Adipocyte (in vitro differentiated cells): Measurements from ENCODE around the gene TGM1.

Experiments used
- DNase-seq: peaks from one replicate; pipeline ENCODE4 v3.0.0-alpha.2; 2015; ENCODE audit warnings: low read depth
- H3K27me3 ChIP-seq: replicated peaks from 2 replicates; pipeline ENCODE4 v1.7.0; 2013; ENCODE audit warnings: mild to moderate bottlenecking, low read length, moderate library complexity; ENCODE audit not compliant: control insufficient read depth, insufficient read depth
- H3K36me3 ChIP-seq: 2 replicates; pipeline ENCODE4 v1.7.0; 2013; ENCODE audit warnings: low read length, mild to moderate bottlenecking, moderate library complexity; ENCODE audit not compliant: control insufficient read depth, insufficient read depth, severe bottlenecking
- H3K4me1 ChIP-seq: 2 replicates; pipeline ENCODE4 v1.7.0; 2013; ENCODE audit warnings: mild to moderate bottlenecking, low read length, moderate library complexity; ENCODE audit not compliant: control insufficient read depth, insufficient read depth
- H3K4me3 ChIP-seq: 2 replicates; pipeline ENCODE4 v1.7.0; 2013; ENCODE audit warnings: mild to moderate bottlenecking, low read length, moderate library complexity
- H3K9ac ChIP-seq: 2 replicates; pipeline ENCODE4 v1.7.0; 2013; ENCODE audit warnings: mild to moderate bottlenecking, low read length, moderate library complexity
- H3K9me3 ChIP-seq: 2 replicates; pipeline ENCODE4 v1.7.0; 2013; ENCODE audit warnings: mild to moderate bottlenecking, low read length, moderate library complexity; ENCODE audit not compliant: control insufficient read depth

The TGM1 gene

GRCh38 chr14:24277606-24278321 is 14.8 kb upstream of the TGM1 start:
- peaks cover 50% of the 10 kb centered on the region for H3K4me1 ChIP-seq
- no peaks in the 10 kb centered on the region for H3K36me3 ChIP-seq
- no peak for DNase-seq
- no peak overlapping the region for H3K4me3 ChIP-seq
- H3K9ac ChIP-seq, result peak overlapping the region; percentile 39
- no peaks in the 10 kb centered on the region for H3K27me3 ChIP-seq
- no peaks in the 10 kb centered on the region for H3K9me3 ChIP-seq

DNA sequence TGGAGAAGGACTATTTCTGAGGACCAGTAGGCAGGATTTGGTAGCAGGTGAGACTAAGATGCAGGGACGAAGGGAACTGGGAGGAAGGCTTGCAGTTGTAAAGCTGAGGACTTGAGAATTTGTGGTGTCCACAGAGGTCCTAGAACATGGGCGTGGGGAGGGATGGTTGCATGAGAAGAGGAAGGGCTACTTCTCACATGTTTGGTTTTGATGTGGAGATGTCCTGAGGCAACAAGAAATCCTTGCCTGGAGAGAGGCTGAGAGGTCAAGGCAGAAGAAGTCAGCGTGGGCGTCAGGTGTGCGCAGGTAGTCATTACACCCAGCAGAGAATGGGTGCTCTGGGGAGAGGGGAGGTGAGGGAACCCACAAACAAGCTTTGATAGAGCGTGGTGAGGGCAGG is 14.1 kb upstream of the TGM1 start:
- Histone ChIP-seq H3K27me3 (no peaks in the 10 kb centered on the region), H3K9ac (peak overlapping the region; percentile 39), H3K4me3 (no peak overlapping the region), H3K4me1 (peaks cover 50% of the 10 kb centered on the region), H3K9me3 (no peaks in the 10 kb centered on the region), H3K36me3 (no peaks in the 10 kb centered on the region)
- no peak for DNase-seq

DNA sequence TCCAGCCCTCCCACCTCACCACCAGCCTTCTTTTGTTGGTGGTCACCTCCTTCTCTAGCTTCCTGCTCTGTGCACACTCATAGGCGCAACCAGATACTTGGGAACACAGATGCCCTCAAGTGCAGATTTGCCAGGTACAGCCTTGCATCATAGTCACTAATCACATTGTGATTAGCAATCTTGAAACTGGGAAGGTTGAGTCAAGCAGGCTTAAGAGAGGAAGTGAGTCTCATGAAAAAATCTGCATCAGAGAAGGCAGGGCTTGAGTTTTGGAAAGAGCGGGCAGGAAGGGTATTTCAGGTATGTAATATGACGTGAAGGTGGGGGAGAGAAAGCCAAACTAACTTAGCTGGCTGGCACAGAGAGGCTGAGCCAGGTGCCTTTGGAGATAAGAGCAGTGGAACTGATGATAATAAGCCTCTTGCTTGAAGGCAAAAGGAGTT is 11.1 kb upstream of the TGM1 start:
- Histone ChIP-seq H3K27me3 (no peaks in the 10 kb centered on the region), H3K4me1 (peaks cover 40% of the 10 kb centered on the region), H3K36me3 (peaks cover 7% of the 10 kb centered on the region), H3K4me3 (no peak overlapping the region), H3K9ac (no peak overlapping the region), H3K9me3 (no peaks in the 10 kb centered on the region)
- no peak for DNase-seq

DNA sequence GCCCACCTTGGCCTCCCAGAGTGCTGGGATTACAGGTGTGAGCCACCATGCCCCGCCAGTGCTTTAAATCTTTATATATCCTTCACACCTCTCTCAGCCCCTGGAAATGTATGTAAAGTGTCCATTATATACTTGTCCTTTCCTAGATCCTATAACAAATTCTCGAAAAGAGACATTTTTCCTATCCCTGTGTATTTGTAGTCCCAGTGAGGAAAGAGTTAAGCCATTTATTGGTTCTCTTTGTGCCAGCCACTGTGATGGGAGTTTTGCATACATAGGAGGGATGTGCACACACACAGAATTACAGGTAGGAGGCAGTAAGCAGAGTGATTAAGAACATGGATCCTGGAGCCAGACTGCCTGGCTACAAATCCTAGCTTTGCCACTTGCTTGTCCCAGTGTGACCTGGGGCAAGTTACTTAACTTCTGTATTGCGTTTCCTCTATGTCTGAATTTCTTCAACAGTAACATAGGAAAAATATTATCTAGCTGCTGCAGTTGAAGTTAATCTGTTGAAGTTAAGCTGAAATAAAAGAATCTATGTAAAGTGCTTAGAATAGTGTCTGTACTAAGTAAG is 10.5 kb upstream of the TGM1 start:
- H3K36me3 ChIP-seq, result peaks cover 12% of the 10 kb centered on the region
- peaks cover 36% of the 10 kb centered on the region for H3K4me1 ChIP-seq
- no peaks in the 10 kb centered on the region for H3K27me3 ChIP-seq
- no peaks in the 10 kb centered on the region for H3K9me3 ChIP-seq
- no peak overlapping the region for H3K9ac ChIP-seq
- no peak for DNase-seq
- H3K4me3 ChIP-seq, result no peak overlapping the region

DNA sequence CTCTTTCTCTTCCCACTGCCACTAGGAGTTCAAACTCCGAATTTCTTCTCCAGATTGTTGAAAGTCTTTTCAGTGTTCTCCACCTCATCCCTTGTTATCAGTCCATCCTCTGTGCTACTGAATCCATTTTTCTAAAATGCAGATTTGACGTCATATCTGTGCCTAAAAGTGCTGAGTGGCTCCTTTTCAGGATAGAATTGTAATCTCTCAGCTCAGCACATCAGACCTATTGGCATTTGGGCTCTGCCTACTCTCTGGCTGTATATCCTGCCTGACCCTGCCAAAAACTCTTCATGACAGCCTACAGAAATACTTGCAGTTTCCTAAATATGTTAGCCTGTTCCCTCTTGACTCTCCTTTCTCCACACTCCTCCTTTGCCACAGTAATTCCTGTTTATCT is 9.5 kb upstream of the TGM1 start:
- no peak for DNase-seq
- Histone ChIP-seq H3K9ac (no peak overlapping the region), H3K4me3 (no peak overlapping the region), H3K4me1 (peaks cover 28% of the 10 kb centered on the region), H3K36me3 (peaks cover 21% of the 10 kb centered on the region), H3K9me3 (no peaks in the 10 kb centered on the region), H3K27me3 (no peaks in the 10 kb centered on the region)

DNA sequence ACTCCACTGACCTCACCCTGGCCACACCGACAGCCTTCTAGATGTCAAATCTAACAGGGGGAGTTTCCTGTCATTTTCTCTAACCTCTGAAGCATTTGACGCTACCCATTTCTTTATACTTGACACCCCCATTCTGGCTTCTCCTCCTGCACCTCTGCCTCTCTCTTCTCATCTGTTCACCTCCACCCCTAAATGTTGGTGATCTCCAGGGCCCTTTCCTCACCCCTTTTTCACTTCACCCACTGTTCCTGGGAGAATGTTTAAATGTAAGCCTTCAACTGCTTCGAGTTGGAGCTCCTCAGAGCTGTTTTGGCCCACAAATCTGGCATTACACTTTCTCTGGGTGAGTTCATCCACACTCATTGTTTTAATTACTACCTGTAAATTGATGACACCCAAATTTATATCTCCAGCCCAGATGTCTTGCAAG is 8.9 kb upstream of the TGM1 start:
- Histone ChIP-seq H3K36me3 (peaks cover 27% of the 10 kb centered on the region), H3K4me3 (peak overlapping the region; percentile 97), H3K27me3 (no peaks in the 10 kb centered on the region), H3K9me3 (no peaks in the 10 kb centered on the region), H3K9ac (peak overlapping the region; percentile 99), H3K4me1 (peaks cover 22% of the 10 kb centered on the region)
- DNase-seq, result no peak

GRCh38 chr14:24271134-24271833 is 8.3 kb upstream of the TGM1 start, which contains the start of gene RABGGTA:
TSS of gene RABGGTA (minus strand) at chr14:24271597. CDS start at chr14:24271115, 482 bp downstream.
- no peaks in the 10 kb centered on the region for H3K9me3 ChIP-seq
- peak; percentile 95 for DNase-seq
- peak within 1 kb of the TSS; percentile 99 for H3K9ac ChIP-seq

DNA sequence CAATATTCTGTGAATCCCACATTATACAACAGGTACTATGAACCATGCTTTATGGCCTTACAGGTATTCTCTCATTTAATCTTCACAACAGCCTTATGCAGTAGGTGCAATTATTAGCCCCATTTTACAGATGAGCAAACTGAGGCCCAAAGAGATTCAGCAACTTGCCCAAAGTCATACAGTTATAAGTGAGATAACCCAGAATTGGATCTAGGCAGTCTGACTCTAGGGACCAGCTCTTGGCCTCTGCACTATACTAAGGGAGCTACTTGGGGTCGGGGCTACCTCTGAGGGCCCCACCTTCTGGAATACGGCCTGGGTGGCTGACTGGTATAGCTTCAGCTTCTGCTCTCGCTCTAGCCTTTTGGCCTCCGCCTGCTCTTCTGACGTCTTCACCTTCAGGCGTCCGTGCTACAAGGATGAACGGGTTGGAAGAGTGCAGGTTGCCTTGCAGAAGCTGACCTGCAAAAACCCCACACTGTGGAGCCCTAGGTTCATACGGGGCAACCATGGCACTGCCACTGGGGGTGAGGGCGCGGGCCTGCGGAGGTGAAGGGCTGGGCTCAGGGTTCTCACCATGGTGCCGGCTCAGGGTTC is 7.7 kb upstream of the TGM1 start:
- H3K27me3 ChIP-seq, result no peaks in the 10 kb centered on the region

More at GRCh38 chr14:24271134-24271833, 8.3 kb upstream of the TGM1 start, which contains the start of gene RABGGTA:
- peaks cover 22% of the 10 kb centered on the region for H3K4me1 ChIP-seq
- peaks cover 33% of the 10 kb centered on the region for H3K36me3 ChIP-seq
- peak within 1 kb of the TSS; percentile 97 for H3K4me3 ChIP-seq
- H3K27me3 ChIP-seq, result no peaks in the 10 kb centered on the region

DNA sequence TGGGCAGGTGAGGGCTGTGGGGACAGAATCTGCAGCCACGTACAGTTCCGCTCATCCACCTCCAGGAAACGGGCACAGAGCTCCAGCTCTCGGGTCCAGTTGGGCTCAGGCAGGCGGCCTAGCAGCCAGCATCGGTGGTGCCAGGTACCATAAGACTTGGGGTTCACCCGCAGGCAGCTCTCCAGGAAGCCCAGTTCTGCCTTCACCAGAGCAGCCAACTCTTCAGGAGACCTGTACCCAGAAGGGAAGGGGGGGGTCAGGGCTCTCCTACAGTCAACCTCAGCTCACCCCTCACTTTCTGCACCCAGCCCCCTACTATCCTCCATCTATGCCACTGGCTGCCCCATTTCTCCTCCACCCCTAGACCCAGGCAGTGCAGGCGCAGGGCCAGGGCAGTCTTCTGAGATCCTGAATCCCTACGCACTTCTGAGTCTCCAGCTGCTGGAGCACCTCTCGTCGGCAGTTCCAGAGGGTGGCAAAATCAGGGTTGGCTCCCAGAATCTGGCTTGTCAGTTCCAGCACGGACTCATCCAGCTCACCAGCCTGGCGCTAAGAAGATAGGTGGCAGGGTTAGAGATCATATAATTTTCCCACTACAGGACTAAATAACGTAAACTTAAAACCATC is 7.0 kb upstream of the TGM1 start:
- no peak overlapping the region for H3K4me3 ChIP-seq
- peaks cover 22% of the 10 kb centered on the region for H3K4me1 ChIP-seq
- H3K27me3 ChIP-seq, result no peaks in the 10 kb centered on the region
- no peak overlapping the region for H3K9ac ChIP-seq
- H3K9me3 ChIP-seq, result no peaks in the 10 kb centered on the region
- DNase-seq, result no peak
- H3K36me3 ChIP-seq, result peaks cover 44% of the 10 kb centered on the region

More for the DNA sequence above, 7.7 kb upstream of the TGM1 start:
- peaks cover 38% of the 10 kb centered on the region for H3K36me3 ChIP-seq
- peak overlapping the region; percentile 97 for H3K4me3 ChIP-seq
- peak overlapping the region; percentile 99 for H3K9ac ChIP-seq
- H3K4me1 ChIP-seq, result peaks cover 22% of the 10 kb centered on the region
- no peak for DNase-seq
- H3K9me3 ChIP-seq, result no peaks in the 10 kb centered on the region

GRCh38 chr14:24269368-24269767 is 6.4 kb upstream of the TGM1 start:
- no peak overlapping the region for H3K9ac ChIP-seq

More at GRCh38 chr14:24269368-24269767, 6.4 kb upstream of the TGM1 start:
- H3K4me1 ChIP-seq, result peaks cover 21% of the 10 kb centered on the region
- H3K27me3 ChIP-seq, result no peaks in the 10 kb centered on the region
- no peak for DNase-seq
- H3K9me3 ChIP-seq, result no peaks in the 10 kb centered on the region
- H3K4me3 ChIP-seq, result no peak overlapping the region
- H3K36me3 ChIP-seq, result peaks cover 44% of the 10 kb centered on the region
